Effector memory CD4-positive, alpha-beta T cell (primary cell): ENCODE data around the gene MIER2.
"Not testable (repeated sequence)": the region's sequence is repeated elsewhere in the genome, so short reads cannot be mapped to it uniquely, and the experiment has no call there.

Experiments used
- DNase-seq, 3 donors: peaks; one replicate each; pipeline ENCODE4 v3.0.0-alpha.2; 2020
- H3K27ac ChIP-seq: 2 replicates; pipeline ENCODE4 v1.7.0; 2013; ENCODE audit warnings: mild to moderate bottlenecking, low read length, moderate library complexity; ENCODE audit not compliant: insufficient read depth, poor library complexity, severe bottlenecking
- H3K27me3 ChIP-seq: replicated peaks from 2 replicates; pipeline ENCODE4 v1.7.0; 2013; ENCODE audit warnings: mild to moderate bottlenecking, low read length; ENCODE audit not compliant: insufficient read depth, control insufficient read depth, poor library complexity, severe bottlenecking
- H3K36me3 ChIP-seq: 2 replicates; pipeline ENCODE4 v1.7.0; 2013; ENCODE audit warnings: mild to moderate bottlenecking, low read length, moderate library complexity; ENCODE audit not compliant: control insufficient read depth, insufficient read depth
- H3K4me1 ChIP-seq: 2 replicates; pipeline ENCODE4 v1.7.0; 2013; ENCODE audit warnings: low read length, mild to moderate bottlenecking; ENCODE audit not compliant: control insufficient read depth, insufficient read depth, poor library complexity, severe bottlenecking
- H3K4me3 ChIP-seq: 2 replicates; pipeline ENCODE4 v1.7.0; 2013; ENCODE audit warnings: low read length, low read depth, mild to moderate bottlenecking; ENCODE audit not compliant: insufficient read depth, poor library complexity, severe bottlenecking
- H3K9me3 ChIP-seq: 2 replicates; pipeline ENCODE4 v1.7.0; 2013; ENCODE audit warnings: mild to moderate bottlenecking, low read length, moderate library complexity; ENCODE audit not compliant: control insufficient read depth

Gene MIER2

GRCh38 chr19:362154-362553 is 17.6 kb upstream of the MIER2 start:
- no peaks in the 10 kb centered on the region for H3K36me3 ChIP-seq
- H3K27ac ChIP-seq = no peak overlapping the region
- H3K27me3 ChIP-seq = no peaks in the 10 kb centered on the region
- H3K4me3 ChIP-seq = no peak overlapping the region
- DNase-seq = no peak
- no peaks in the 10 kb centered on the region for H3K9me3 ChIP-seq
- no peaks in the 10 kb centered on the region for H3K4me1 ChIP-seq

GRCh38 chr19:359653-359925 is 15.0 kb upstream of the MIER2 start:
- H3K4me1 ChIP-seq = no peaks in the 10 kb centered on the region
- no peaks in the 10 kb centered on the region for H3K27me3 ChIP-seq
- no peaks in the 10 kb centered on the region for H3K36me3 ChIP-seq
- no peaks in the 10 kb centered on the region for H3K9me3 ChIP-seq
- DNase-seq = no peak
- no peak overlapping the region for H3K4me3 ChIP-seq
- no peak overlapping the region for H3K27ac ChIP-seq

GRCh38 chr19:355536-355935 is 10.9 kb upstream of the MIER2 start:
- not testable (repeated sequence) for H3K27me3 ChIP-seq, H3K27ac ChIP-seq, H3K36me3 ChIP-seq, H3K9me3 ChIP-seq, H3K4me3 ChIP-seq, H3K4me1 ChIP-seq, DNase-seq

GRCh38 chr19:355134-355533 is 10.5 kb upstream of the MIER2 start:
- Histone ChIP-seq H3K36me3 (no peaks in the 10 kb centered on the region), H3K4me1 (no peaks in the 10 kb centered on the region), H3K27me3 (no peaks in the 10 kb centered on the region), H3K9me3 (no peaks in the 10 kb centered on the region), H3K27ac (no peak overlapping the region), H3K4me3 (no peak overlapping the region)
- no peak for DNase-seq

- Histone ChIP-seq H3K27ac (no peak overlapping the region), H3K36me3 (no peaks in the 10 kb centered on the region), H3K4me1 (no peaks in the 10 kb centered on the region), H3K4me3 (no peak overlapping the region), H3K9me3 (no peaks in the 10 kb centered on the region), H3K27me3 (no peaks in the 10 kb centered on the region)
- no peak for DNase-seq
Observed at GRCh38 chr19:351976-352625, 7.5 kb upstream of the MIER2 start.

- Histone ChIP-seq H3K27ac (no peak overlapping the region), H3K4me1 (peaks cover 9% of the 10 kb centered on the region), H3K9me3 (no peaks in the 10 kb centered on the region), H3K27me3 (no peaks in the 10 kb centered on the region), H3K4me3 (no peak overlapping the region), H3K36me3 (no peaks in the 10 kb centered on the region)
- no peak for DNase-seq
Observed at GRCh38 chr19:347946-348861, 3.6 kb upstream of the MIER2 start.

- H3K4me3 ChIP-seq = peak overlapping the region; percentile 64
- no peak for DNase-seq
- peaks cover 22% of the 10 kb centered on the region for H3K4me1 ChIP-seq
- no peaks in the 10 kb centered on the region for H3K27me3 ChIP-seq
- no peaks in the 10 kb centered on the region for H3K9me3 ChIP-seq
- H3K36me3 ChIP-seq = peaks cover 1% of the 10 kb centered on the region
- no peak overlapping the region for H3K27ac ChIP-seq
Observed at GRCh38 chr19:345320-345879, 804 bp upstream of the MIER2 start.

GRCh38 chr19:343941-344624 is 513 bp downstream of the MIER2 start:
- H3K9me3 ChIP-seq = no peaks in the 10 kb centered on the region
- DNase-seq = peak in 2 of 3 donors; percentile 19 to 24
- H3K4me1 ChIP-seq = peaks cover 22% of the 10 kb centered on the region
- peak overlapping the region; percentile 39 for H3K27ac ChIP-seq
- peak overlapping the region; percentile 68 for H3K4me3 ChIP-seq
- H3K27me3 ChIP-seq = no peaks in the 10 kb centered on the region
- peaks cover 8% of the 10 kb centered on the region for H3K36me3 ChIP-seq

GRCh38 chr19:343451-343931 is 1.1 kb downstream of the MIER2 start:
- peaks cover 22% of the 10 kb centered on the region for H3K4me1 ChIP-seq
- no peak overlapping the region for H3K27ac ChIP-seq
- no peak for DNase-seq
- H3K9me3 ChIP-seq = no peaks in the 10 kb centered on the region
- peaks cover 8% of the 10 kb centered on the region for H3K36me3 ChIP-seq
- H3K4me3 ChIP-seq = peak overlapping the region; percentile 68
- H3K27me3 ChIP-seq = no peaks in the 10 kb centered on the region
